Fibroblast of lung (primary cell): ENCODE results near the gene H2AZ2.

Experiments used
- EZH2 ChIP-seq: IDR thresholded peaks from 2 replicates; pipeline ENCODE4 v1.5.1; 2012; ENCODE audit warnings: low read length, control low read depth, mild to moderate bottlenecking; ENCODE audit errors: missing control alignments
- TF ChIP-seq, protein P1 (sequence below), 2 donors: IDR thresholded peaks in 1 of 2; conservative IDR thresholded peaks in 1 of 2; 1 replicate in 1 of 2; 2 replicates in 1 of 2; pipeline ENCODE4 v1.5.1; 2011 to 2012; ENCODE audit warnings: low read length in 2 of 2, control low read depth in 1 of 2, inconsistent platforms in 1 of 2, low read depth in 1 of 2, mild to moderate bottlenecking in 1 of 2

DNA sequence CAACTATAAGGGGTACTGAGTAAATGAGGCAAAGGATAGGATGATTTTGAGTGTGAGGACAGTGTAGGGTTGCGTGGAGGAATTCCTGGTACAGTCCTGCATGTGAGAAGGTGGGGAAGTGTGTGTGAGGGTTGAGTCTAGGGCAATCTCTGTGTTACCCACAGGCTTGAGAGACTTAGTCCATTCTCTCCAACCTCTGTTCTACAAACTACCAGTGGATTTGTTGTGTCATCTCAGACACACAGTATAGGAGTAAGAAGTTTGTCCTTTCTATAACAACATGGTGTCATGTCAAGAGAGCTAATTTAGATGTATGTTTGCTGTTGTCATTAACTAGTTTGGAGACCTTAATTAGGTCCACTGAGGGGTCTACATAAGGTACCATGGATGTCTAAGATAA, 24.9 kb upstream of the H2AZ2 start:
- TF ChIP-seq, protein P1, sequence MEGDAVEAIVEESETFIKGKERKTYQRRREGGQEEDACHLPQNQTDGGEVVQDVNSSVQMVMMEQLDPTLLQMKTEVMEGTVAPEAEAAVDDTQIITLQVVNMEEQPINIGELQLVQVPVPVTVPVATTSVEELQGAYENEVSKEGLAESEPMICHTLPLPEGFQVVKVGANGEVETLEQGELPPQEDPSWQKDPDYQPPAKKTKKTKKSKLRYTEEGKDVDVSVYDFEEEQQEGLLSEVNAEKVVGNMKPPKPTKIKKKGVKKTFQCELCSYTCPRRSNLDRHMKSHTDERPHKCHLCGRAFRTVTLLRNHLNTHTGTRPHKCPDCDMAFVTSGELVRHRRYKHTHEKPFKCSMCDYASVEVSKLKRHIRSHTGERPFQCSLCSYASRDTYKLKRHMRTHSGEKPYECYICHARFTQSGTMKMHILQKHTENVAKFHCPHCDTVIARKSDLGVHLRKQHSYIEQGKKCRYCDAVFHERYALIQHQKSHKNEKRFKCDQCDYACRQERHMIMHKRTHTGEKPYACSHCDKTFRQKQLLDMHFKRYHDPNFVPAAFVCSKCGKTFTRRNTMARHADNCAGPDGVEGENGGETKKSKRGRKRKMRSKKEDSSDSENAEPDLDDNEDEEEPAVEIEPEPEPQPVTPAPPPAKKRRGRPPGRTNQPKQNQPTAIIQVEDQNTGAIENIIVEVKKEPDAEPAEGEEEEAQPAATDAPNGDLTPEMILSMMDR (conservative IDR thresholded peaks at IDR 0.05 in 1 of 2, IDR thresholded peaks at IDR 0.05 in 1 of 2; ENCODE audit: low read depth in 1 of 2, low read length in 2 of 2) = no peak
- no peak for TF ChIP-seq EZH2
